DND-41 (cell line): ENCODE data around the gene NOL9.

Source experiments
- ATAC-seq: fragments of 200-7000 bp; cut with Tn5 transposase; 3 replicates; pipeline ENCODE4 v1.9.1; 2021; ENCODE audit warnings: low read depth; ENCODE audit not compliant: insufficient read depth
- DNase-seq: peaks from one replicate; pipeline ENCODE4 v3.0.0-alpha.2; 2020
- H2AFZ ChIP-seq: 2 replicates; pipeline ENCODE4 v1.6.0; 2012; ENCODE audit warnings: low read depth, low read length
- H3K27ac ChIP-seq: 2 replicates; pipeline ENCODE4 v1.5.1; 2012; ENCODE audit warnings: low read length, inconsistent platforms
- H3K27me3 ChIP-seq: fragments of 200-600 bp; sonication (generic); 2 replicates; pipeline ENCODE4 v1.6.0; 2012; ENCODE audit warnings: low read length, mild to moderate bottlenecking, inconsistent platforms; ENCODE audit not compliant: insufficient read depth, poor library complexity
- H3K36me3 ChIP-seq: 2 replicates; pipeline ENCODE4 v1.5.1; 2012; ENCODE audit warnings: low read length, inconsistent platforms; ENCODE audit not compliant: insufficient read depth
- H3K4me1 ChIP-seq: 2 replicates; pipeline ENCODE4 v1.5.1; 2012; ENCODE audit warnings: mild to moderate bottlenecking, low read length; ENCODE audit not compliant: insufficient read depth
- H3K4me2 ChIP-seq: 2 replicates; pipeline ENCODE4 v1.6.0; 2012; ENCODE audit warnings: mild to moderate bottlenecking, moderate library complexity, low read length, inconsistent platforms; ENCODE audit not compliant: insufficient read depth
- H3K4me3 ChIP-seq, 2 experiments: fragments of 200-600 bp in 1 of 2; shearing (Covaris generic) in 1 of 2; 2 replicates each; pipeline ENCODE4 v1.5.1; 2012 to 2016; ENCODE audit warnings: inconsistent platforms in 2 of 2, low read length in 2 of 2, mild to moderate bottlenecking in 2 of 2, low read depth in 1 of 2, moderate library complexity in 1 of 2
- H3K79me2 ChIP-seq: 2 replicates; pipeline ENCODE4 v1.6.0; 2012; ENCODE audit warnings: low read length, inconsistent platforms; ENCODE audit not compliant: insufficient read depth
- H3K9ac ChIP-seq: 2 replicates; pipeline ENCODE4 v1.6.0; 2012; ENCODE audit warnings: low read depth, mild to moderate bottlenecking, inconsistent platforms, low read length, moderate library complexity
- H3K9me3 ChIP-seq: 2 replicates; pipeline ENCODE4 v1.5.1; 2012; ENCODE audit warnings: low read length, moderate library complexity, mild to moderate bottlenecking, inconsistent platforms; ENCODE audit not compliant: insufficient read depth, severe bottlenecking
- H4K20me1 ChIP-seq: 2 replicates; pipeline ENCODE4 v1.6.0; 2012; ENCODE audit warnings: low read length; ENCODE audit not compliant: insufficient read depth
- EZH2 ChIP-seq: IDR thresholded peaks from 3 replicates; pipeline ENCODE4 v1.6.1; 2012; ENCODE audit warnings: borderline replicate concordance, low read depth, mild to moderate bottlenecking, moderate library complexity, low read length, inconsistent platforms; ENCODE audit not compliant: severe bottlenecking
- TF ChIP-seq, protein P1 (sequence below): IDR thresholded peaks from 2 replicates; pipeline ENCODE4 v1.5.1; 2012; ENCODE audit warnings: borderline replicate concordance, low read length, moderate library complexity, mild to moderate bottlenecking; ENCODE audit not compliant: poor library complexity, severe bottlenecking; ENCODE audit errors: extremely low read depth

Gene NOL9

GRCh38 chr1:6517435-6517851 is 36.9 kb downstream of the NOL9 start:
- no peaks in the 10 kb centered on the region for H3K79me2 ChIP-seq
- H3K9me3 ChIP-seq = no peaks in the 10 kb centered on the region
- H4K20me1 ChIP-seq = no peaks in the 10 kb centered on the region
- TF ChIP-seq, protein P1, sequence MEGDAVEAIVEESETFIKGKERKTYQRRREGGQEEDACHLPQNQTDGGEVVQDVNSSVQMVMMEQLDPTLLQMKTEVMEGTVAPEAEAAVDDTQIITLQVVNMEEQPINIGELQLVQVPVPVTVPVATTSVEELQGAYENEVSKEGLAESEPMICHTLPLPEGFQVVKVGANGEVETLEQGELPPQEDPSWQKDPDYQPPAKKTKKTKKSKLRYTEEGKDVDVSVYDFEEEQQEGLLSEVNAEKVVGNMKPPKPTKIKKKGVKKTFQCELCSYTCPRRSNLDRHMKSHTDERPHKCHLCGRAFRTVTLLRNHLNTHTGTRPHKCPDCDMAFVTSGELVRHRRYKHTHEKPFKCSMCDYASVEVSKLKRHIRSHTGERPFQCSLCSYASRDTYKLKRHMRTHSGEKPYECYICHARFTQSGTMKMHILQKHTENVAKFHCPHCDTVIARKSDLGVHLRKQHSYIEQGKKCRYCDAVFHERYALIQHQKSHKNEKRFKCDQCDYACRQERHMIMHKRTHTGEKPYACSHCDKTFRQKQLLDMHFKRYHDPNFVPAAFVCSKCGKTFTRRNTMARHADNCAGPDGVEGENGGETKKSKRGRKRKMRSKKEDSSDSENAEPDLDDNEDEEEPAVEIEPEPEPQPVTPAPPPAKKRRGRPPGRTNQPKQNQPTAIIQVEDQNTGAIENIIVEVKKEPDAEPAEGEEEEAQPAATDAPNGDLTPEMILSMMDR = no peak
- no peak for TF ChIP-seq EZH2
- no peaks in the 10 kb centered on the region for H3K4me1 ChIP-seq
- no peaks in the 10 kb centered on the region for H3K27me3 ChIP-seq
- no peak overlapping the region for H2AFZ ChIP-seq
- no peak overlapping the region for H3K4me2 ChIP-seq
- no peak overlapping the region for H3K4me3 ChIP-seq
- no peak for ATAC-seq
- H3K27ac ChIP-seq = no peak overlapping the region
- no peaks in the 10 kb centered on the region for H3K36me3 ChIP-seq
- DNase-seq = no peak
- H3K9ac ChIP-seq = no peak overlapping the region

GRCh38 chr1:6515771-6516170 is 38.5 kb downstream of the NOL9 start:
- H3K27ac ChIP-seq = no peak overlapping the region
- no peak for ATAC-seq
- no peak for DNase-seq

GRCh38 chr1:6513320-6513801 is 41.0 kb downstream of the NOL9 start:
- no peak overlapping the region for H3K4me2 ChIP-seq
- H4K20me1 ChIP-seq = 0 out of 2 replicates have a peak, but pooled peaks cover 6% of the 10 kb centered on the region
- H3K36me3 ChIP-seq = no peaks in the 10 kb centered on the region
- DNase-seq = no peak
- no peak for ATAC-seq
- no peaks in the 10 kb centered on the region for H3K79me2 ChIP-seq
- H3K27ac ChIP-seq = no peak overlapping the region
- H3K27me3 ChIP-seq = no peaks in the 10 kb centered on the region
- H3K9me3 ChIP-seq = no peaks in the 10 kb centered on the region
- TF ChIP-seq EZH2 = no peak
- TF ChIP-seq, protein P1 = no peak
- H3K4me1 ChIP-seq = no peaks in the 10 kb centered on the region
- no peak overlapping the region for H3K4me3 ChIP-seq
- H2AFZ ChIP-seq = no peak overlapping the region
- H3K9ac ChIP-seq = no peak overlapping the region

More at GRCh38 chr1:6515771-6516170, 38.5 kb downstream of the NOL9 start:
- Histone ChIP-seq H3K4me1 (no peaks in the 10 kb centered on the region), H3K79me2 (no peaks in the 10 kb centered on the region), H2AFZ (no peak overlapping the region), H4K20me1 (no peaks in the 10 kb centered on the region), H3K4me2 (no peak overlapping the region), H3K27me3 (no peaks in the 10 kb centered on the region), H3K9me3 (no peaks in the 10 kb centered on the region), H3K36me3 (no peaks in the 10 kb centered on the region), H3K9ac (no peak overlapping the region), H3K4me3 (no peak overlapping the region)
- TF ChIP-seq EZH2 = no peak
- TF ChIP-seq, protein P1 = no peak

- ATAC-seq (no peak), DNase-seq (no peak)
- no peak overlapping the region for H2AFZ ChIP-seq
- H3K4me3 ChIP-seq = no peak overlapping the region
- peaks cover 7% of the 10 kb centered on the region; the same call in 1 of the 2 replicates for H4K20me1 ChIP-seq
- H3K9ac ChIP-seq = no peak overlapping the region
- H3K36me3 ChIP-seq = no peaks in the 10 kb centered on the region
- TF ChIP-seq, protein P1 = no peak
- TF ChIP-seq EZH2 = no peak
- H3K4me1 ChIP-seq = no peaks in the 10 kb centered on the region
- no peaks in the 10 kb centered on the region for H3K9me3 ChIP-seq
- H3K79me2 ChIP-seq = no peaks in the 10 kb centered on the region
- H3K27ac ChIP-seq = no peak overlapping the region
- no peaks in the 10 kb centered on the region for H3K27me3 ChIP-seq
- H3K4me2 ChIP-seq = no peak overlapping the region
Observed at GRCh38 chr1:6512908-6513280, 41.4 kb downstream of the NOL9 start.
